Mesenteric fat pad (tissue), 1 donor: ENCODE data around the gene CPNE2. TPM values are rescaled to one million over a fixed set of nuclear protein-coding genes. Genes with fewer than 3 reads are reported as not detected.
"Not testable (repeated sequence)": the region's sequence is repeated elsewhere in the genome, so short reads cannot be mapped to it uniquely, and the experiment has no call there.

Experiments used
- DNase-seq: peaks from one replicate; pipeline ENCODE4 v3.0.0-alpha.2; 2020; ENCODE audit warnings: low spot score
- total RNA-seq: library from RNA; stranded (reverse); fragmentation: NEBNext Ultra II Directional; extraction: Animal tissue kit (Norgen Biotek cat#: 25700); gene quantifications from one replicate; pipeline ENCODE4 v1.2.1, GENCODE V29; 2021
- donor health status: DM: yes; HTN: yes; CAD: no.

Gene CPNE2
- total RNA-seq, 1 donor from 2014 or later = 60.1 TPM

GRCh38 chr16:57096793-57097192, 4.4 kb downstream of the CPNE2 start:
- no peak for DNase-seq

GRCh38 chr16:57098188-57098841, 5.9 kb downstream of the CPNE2 start:
- no peak for DNase-seq

GRCh38 chr16:57099965-57100364, 7.6 kb downstream of the CPNE2 start:
- DNase-seq = not testable (repeated sequence)

GRCh38 chr16:57100445-57100844, 8.1 kb downstream of the CPNE2 start:
- DNase-seq = no peak

GRCh38 chr16:57102888-57103851, 10.8 kb downstream of the CPNE2 start:
- no peak for DNase-seq

GRCh38 chr16:57104706-57105105, 12.3 kb downstream of the CPNE2 start:
- no peak for DNase-seq

GRCh38 chr16:57105184-57105583, 12.8 kb downstream of the CPNE2 start:
- DNase-seq = no peak

- DNase-seq = no peak
Observed at GRCh38 chr16:57106767-57107166, 14.4 kb downstream of the CPNE2 start.

GRCh38 chr16:57107321-57107922, 15.0 kb downstream of the CPNE2 start:
- DNase-seq = no peak

- no peak for DNase-seq
Observed at GRCh38 chr16:57108432-57108831, 16.0 kb downstream of the CPNE2 start.

- DNase-seq = not testable (repeated sequence)
Observed at GRCh38 chr16:57109259-57110105, 17.1 kb downstream of the CPNE2 start.

- no peak for DNase-seq
Observed at GRCh38 chr16:57110937-57111336, 18.6 kb downstream of the CPNE2 start.

GRCh38 chr16:57111420-57111819, 19.0 kb downstream of the CPNE2 start:
- no peak for DNase-seq

GRCh38 chr16:57112403-57113041, 20.1 kb downstream of the CPNE2 start:
- no peak for DNase-seq

GRCh38 chr16:57113042-57113453, 20.7 kb downstream of the CPNE2 start:
- DNase-seq = no peak

- DNase-seq = no peak
Observed at GRCh38 chr16:57113664-57114063, 21.3 kb downstream of the CPNE2 start.

- no peak for DNase-seq
Observed at GRCh38 chr16:57115168-57115513, 22.8 kb downstream of the CPNE2 start.

GRCh38 chr16:57115514-57116182, 23.3 kb downstream of the CPNE2 start:
- DNase-seq = no peak

- DNase-seq = no peak
Observed at GRCh38 chr16:57118461-57119084, 26.2 kb downstream of the CPNE2 start.
